HUDEP-2 (cell line): ENCODE measurements around the gene NPY4R.
A peak's percentile ranks its signal among the peaks of the same experiment; 100 is the strongest.
"Not testable (repeated sequence)": the region's sequence is repeated elsewhere in the genome, so short reads cannot be mapped to it uniquely, and the experiment has no call there.

ENCODE experiments used
- DNase-seq, 76 experiments: peaks; one replicate each; lab custom pipeline; 2025; ENCODE audit not compliant: unreplicated experiment in 76 of 76; lab: John Stamatoyannopoulos, UW

The NPY4R gene

GRCh38 chr10:46459579-46459978 is 6.2 kb downstream of the NPY4R start:
- not testable (repeated sequence) for DNase-seq

DNA sequence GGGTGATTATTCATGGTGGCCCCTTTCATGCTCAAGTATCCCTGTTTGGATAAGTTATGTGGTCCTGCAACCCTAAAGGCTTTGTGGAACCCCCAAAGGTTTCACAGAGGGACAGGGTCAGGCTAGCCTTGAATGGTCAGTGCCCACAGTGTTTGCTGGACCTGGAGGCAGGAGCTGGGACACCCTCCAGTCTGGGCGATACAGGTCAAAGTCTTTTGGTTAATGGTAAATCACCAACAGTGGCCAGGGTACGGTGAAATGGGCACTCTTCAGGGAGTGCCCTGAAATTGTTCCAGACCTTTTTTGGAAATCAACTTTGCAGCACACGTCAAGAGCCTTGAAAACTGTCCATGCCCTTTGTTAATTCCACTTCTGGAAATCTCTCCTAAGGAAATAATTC is 8.7 kb downstream of the NPY4R start:
- DNase-seq: not testable (repeated sequence)

DNA sequence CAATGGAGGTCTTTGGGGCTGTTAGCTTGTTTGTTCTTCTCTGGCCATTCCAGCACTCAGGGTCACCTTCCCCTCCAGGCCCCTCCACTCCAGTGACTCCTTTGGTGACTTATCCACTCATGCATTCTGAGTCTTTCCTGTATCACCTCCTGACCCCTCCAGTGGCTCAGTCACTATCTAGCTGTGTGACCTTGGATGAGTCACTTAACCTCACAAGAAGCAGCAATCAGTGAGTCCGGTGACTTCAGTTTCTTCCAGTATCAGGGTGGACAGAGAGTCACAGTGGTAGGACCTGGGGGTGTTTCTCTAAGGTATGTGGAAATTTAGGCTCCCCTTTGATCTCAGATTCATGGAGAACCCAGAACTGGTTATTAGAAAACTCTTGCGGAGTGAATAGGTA is 9.8 kb downstream of the NPY4R start:
- DNase-seq: not testable (repeated sequence)

DNA sequence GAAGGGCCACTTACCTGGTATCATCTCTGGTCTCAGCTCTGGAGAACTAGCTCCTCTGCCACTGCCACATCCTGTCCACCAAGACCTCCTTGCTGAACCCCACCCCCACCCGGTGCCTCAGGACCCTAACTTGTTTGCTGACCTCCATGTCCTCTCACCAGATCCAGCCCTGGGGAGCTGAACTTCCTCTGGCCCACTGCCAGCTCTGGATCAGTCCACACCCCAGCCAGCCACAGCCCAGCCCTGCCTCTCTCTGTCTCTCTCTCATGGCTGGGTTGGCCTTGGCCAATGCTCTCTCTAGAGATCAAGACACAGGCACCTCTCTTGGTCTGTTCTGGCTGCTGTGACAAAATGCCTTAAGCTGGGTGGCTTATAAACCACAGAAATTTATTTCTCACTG is 14.4 kb downstream of the NPY4R start:
- not testable (repeated sequence) for DNase-seq

- DNase-seq: not testable (repeated sequence)
Observed at GRCh38 chr10:46450829-46451228, 14.9 kb downstream of the NPY4R start.

GRCh38 chr10:46447439-46447838 is 18.3 kb downstream of the NPY4R start:
- not testable (repeated sequence) for DNase-seq

DNA sequence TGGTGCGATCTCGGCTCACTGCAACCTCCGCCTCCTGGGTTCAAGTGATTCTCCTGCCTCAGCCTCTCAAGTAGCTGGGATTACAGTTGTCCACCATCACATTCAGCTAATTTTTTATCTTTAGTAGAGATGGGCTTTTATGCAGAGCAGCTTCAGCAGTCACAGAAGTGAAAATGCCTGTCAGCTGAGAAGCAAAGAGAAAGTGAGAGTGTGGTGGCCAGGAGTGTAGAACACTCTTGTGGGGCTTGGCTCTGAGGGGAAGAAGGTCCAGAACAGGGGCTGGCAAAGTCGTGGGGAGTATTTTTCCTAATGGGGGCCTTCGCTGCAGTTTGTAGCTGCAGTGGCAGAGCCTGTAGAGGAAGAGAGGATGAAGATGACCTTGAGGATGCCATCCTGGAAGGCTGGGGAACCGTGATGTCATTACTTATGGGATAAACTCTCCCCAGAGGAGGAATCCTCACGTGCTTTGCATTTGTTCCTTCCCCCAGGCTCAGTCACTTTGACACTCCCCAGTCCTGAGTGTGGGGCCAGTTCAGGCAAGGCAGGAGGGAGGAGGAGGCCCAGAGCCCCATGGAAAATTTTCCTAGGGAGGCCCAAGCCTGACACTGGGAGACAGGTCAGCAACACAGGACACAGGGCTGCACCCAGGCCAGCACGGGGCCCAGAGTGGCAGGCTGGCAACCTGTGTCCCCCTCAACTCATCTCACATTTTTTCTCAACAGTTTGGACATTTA is 20.2 kb downstream of the NPY4R start:
- DNase-seq: not testable (repeated sequence)

DNA sequence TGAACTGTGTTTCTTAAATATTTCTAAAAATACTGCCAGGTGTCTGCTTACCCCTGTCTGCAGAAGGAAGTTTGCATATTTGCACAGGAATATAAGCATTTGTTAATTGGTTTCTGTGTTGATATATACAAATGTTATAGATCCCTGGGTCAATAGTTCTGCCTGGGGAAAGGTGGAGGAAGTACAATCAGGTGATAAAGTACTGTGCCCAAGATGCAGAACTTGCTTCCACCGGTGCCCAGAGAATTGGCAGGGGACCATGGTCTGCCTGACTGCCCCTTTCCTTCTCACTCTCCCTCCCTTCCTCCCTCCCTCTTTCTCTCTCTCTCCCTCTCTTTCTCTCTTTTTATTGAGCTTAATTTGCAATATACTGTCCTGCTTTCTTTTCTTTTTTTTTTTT is 22.3 kb downstream of the NPY4R start:
- not testable (repeated sequence) for DNase-seq

DNA sequence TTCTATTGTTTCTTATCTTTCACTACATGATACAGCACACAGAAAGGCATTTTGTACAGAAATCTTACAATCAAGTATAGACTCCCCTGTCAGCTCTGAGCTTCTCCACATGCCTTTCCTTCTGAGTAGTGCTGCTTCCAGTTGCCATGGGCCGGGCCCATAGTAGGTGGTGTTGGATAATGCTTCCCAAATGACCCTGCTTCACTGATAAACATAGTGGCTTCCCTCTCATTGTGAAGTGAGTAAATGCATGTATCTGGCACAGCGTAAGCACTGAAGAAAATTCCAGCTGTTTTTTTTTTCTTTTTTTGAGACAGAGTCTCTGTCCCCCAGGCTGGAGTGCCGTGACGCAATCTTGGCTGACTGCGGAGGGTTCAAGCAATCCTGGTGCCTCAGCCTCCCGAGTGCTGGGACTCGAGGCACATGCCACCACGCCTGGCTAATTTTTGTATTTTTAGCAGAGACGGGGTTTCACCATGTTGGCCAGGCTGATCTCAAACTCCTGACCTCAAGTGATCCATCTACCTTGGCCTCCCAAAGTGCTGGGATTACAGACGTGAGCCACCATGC is 23.0 kb downstream of the NPY4R start:
- peak in 4 of 76 experiments; percentile 1 to 24 (median 9) for DNase-seq

DNA sequence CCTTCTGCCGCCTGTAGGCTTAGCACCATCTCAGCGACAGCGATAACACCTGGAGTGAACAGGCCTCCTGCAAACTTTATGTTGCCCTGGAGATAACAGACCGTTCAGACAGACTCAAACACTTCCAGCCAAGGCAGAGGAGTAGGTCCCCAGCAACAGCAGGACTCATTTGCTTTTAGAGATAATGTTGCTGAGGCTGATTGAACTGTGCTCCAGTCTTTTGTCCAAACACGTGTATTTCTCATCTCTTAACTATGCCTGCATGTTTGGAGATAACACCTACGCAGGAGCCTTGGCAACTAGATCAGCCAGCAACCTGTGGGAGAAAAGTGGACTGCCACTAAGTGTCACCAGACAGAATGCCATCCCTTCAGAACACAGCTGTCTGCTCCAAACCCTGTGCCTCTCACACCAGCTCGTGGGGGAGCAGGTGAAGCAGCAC is 23.9 kb downstream of the NPY4R start:
- peak in 75 of 76 experiments; percentile 18 to 95 (median 71) for DNase-seq

DNA sequence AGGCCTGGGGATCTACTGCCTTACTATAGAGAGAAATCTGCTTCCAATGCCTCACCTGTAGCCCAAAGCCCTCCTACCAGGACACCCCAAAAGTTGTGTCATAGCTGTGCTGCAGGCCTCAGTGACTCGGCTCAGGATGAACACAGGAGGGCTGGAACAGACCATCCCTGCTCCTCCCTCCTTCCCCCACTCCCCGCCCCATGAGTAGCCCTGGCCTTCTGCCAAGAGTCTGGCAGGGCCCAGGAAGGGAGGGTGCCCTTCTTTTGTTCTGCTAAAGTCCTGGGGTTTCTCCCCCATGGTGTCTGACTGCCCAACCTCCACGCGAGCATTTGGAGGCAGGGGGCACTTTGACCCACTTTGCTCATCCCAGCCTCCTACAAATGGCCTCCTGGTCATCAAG is 24.8 kb downstream of the NPY4R start:
- DNase-seq: not testable (repeated sequence)

DNA sequence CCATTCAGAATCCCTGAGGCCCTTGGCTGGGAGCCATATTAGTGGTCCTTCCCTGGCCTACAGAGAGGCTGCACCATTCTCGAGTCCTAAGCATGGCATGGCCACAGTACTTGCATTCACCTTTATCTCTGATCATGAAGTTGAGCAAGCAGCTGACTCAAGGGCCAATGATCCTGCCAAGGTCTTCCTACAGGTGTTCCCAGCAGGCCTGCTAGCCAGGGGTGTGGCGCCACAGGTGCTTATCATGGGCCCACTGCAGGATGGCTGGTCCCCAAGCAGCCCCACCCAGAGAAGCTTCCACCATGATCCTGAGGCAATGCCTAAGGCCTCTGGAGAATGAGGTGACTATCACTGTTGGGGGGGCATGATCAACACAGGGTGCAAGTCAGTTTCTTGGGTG is 42.2 kb downstream of the NPY4R start:
- not testable (repeated sequence) for DNase-seq

DNA sequence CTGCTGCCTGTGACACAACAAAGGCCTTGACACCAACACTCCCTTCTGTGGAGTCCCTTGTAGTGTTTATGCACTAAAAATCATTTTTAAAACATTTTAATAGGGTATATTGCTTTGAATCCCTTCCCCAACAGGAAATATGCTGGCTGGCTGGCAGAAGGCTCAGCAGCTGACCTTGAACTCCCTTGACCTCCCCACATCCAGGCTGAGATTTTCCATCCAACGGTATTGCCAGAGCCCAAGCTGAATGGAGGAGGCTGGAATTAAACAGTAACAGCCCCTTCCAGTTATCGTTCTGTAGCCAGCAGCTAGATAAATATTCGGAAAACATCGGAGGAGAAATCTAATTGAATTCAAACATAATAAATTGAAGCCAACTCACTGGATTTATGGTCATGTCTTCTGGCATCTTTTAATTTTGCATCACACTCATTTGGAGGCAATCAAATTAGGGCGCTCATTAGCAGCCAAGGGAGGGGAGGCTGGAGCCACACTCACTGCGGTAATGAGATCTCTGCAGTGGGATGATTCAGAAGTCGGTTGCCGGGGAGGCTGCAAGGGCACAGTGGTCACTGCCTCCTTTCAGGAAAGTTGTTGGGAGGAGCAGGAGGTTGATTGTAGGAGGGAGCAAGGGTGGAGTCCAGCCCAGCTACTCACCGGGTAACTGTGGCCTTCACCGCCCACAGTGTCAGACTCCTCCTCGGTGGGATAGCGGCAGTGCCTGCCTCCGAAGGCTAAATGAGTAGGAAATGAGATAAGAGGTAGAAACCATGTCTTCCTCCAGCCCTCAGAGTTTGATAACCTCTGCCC is 46.0 kb downstream of the NPY4R start:
- not testable (repeated sequence) for DNase-seq

DNA sequence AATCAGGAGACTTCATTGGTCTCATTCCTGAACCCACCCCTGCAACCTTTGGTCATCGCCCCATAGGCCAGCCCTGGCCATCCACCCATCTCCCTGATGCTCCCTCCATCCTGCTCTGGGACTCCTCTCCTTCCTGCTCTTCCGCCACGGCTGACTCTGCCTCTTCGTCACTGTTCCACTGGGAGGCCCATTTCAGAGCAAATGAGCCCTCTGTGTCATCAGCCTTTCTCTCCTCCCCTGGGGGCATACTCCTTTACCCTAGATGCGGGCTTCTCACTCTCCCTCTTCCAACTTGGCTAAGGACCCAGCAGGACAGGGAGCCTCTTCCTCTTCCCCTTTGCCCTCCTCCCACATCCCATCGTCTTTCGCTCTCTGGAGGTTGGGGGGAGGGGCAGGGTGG is 47.5 kb downstream of the NPY4R start:
- DNase-seq: not testable (repeated sequence)

DNA sequence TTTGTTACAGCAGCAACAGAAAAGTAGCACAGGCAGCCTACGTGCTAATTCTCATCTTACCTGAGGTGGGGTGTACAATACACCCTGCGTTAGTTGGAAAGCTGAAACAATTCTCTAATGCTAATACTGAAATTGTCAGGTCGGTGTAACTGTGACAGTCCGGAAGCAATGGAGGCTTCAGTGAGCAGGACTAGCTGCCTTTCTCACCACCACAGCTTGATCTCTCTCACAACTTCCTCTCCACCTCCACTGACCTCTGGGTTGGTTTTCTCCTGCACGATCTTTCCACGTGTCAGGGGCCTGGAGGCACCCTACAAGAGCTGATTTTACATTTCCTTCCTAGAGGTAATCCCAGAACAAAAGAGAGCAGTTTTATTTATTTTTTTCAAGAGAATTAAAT is 50.5 kb downstream of the NPY4R start:
- not testable (repeated sequence) for DNase-seq

DNA sequence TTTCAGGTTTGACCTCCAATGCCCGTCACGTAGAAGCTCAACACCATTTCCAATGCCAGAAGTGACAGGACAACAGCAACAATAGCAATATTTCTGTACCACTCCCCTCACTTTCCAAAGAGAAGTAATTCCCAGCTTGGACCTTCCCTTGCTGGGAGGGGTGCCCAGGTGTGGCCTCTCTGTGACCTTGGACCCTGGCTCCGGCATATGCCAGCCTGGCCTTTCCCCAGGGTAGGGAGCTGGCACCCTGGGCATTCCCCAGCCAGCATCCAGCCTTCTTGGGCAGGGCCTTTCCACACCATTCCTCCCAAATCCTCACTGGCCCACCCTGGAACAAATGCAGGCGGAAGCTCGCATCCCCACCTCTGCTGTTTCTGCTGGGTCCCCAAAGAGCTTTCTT is 53.1 kb downstream of the NPY4R start:
- DNase-seq: not testable (repeated sequence)

- not testable (repeated sequence) for DNase-seq
Observed at GRCh38 chr10:46411123-46411522, 54.6 kb downstream of the NPY4R start.
